ENCODE measurements around the gene RAC3. TPM values are rescaled to one million over a fixed set of nuclear protein-coding genes. Genes with fewer than 3 reads are reported as not detected.

RAC3 gene
- total RNA-seq, 1 donor from 2014 or later, result 0.82 TPM

DNA sequence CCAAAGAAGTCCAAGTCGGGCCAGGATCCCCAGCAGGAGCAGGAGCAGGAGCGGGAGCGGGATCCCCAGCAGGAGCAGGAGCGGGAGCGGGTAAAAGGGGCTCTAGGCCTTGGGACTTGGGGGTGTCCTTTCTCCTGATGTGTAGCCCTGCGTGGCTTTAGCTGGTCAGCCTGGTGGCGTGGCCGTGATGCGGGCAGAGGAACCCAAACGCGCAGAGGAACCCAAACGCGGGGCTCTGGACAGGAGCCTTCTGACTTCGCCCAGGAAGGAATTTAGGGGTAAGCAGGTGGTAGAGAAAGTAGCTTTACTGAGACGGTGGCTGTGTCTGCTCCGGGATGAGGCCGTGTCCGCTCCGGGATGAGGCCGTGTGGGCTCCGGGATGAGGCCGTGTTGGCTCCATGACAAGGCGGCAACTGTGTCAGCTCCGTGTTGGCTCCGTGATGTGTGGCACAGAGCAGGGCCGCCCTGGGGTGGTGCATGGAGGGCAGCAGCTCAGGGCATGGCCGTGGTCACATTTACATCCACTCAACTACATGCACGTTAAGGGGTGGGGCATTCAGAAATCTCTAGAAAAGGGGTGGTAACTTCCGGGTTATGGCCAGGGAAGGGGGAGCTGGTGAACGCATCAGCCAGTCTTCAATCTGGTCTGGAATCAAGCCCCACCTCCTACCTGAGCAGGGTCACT lies 34.6 kb upstream of the RAC3 start:
- Histone ChIP-seq H3K27me3 (ENCODE audit: low read depth) (no peaks in the 10 kb centered on the region), H3K36me3 (peaks cover 15% of the 10 kb centered on the region), H3K27ac (replicated peaks) (no peak overlapping the region), H3K9me3 (replicated peaks) (no peaks in the 10 kb centered on the region), H3K4me3 (no peak overlapping the region), H3K4me1 (peaks cover 17% of the 10 kb centered on the region)
- DNase-seq, result no peak
- TF ChIP-seq, protein P1, sequence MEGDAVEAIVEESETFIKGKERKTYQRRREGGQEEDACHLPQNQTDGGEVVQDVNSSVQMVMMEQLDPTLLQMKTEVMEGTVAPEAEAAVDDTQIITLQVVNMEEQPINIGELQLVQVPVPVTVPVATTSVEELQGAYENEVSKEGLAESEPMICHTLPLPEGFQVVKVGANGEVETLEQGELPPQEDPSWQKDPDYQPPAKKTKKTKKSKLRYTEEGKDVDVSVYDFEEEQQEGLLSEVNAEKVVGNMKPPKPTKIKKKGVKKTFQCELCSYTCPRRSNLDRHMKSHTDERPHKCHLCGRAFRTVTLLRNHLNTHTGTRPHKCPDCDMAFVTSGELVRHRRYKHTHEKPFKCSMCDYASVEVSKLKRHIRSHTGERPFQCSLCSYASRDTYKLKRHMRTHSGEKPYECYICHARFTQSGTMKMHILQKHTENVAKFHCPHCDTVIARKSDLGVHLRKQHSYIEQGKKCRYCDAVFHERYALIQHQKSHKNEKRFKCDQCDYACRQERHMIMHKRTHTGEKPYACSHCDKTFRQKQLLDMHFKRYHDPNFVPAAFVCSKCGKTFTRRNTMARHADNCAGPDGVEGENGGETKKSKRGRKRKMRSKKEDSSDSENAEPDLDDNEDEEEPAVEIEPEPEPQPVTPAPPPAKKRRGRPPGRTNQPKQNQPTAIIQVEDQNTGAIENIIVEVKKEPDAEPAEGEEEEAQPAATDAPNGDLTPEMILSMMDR (IDR thresholded peaks at IDR 0.05; ENCODE audit: borderline replicate concordance), result no peak
- intact Hi-C loops (cut with micrococcal nuclease), result no loop called here

DNA sequence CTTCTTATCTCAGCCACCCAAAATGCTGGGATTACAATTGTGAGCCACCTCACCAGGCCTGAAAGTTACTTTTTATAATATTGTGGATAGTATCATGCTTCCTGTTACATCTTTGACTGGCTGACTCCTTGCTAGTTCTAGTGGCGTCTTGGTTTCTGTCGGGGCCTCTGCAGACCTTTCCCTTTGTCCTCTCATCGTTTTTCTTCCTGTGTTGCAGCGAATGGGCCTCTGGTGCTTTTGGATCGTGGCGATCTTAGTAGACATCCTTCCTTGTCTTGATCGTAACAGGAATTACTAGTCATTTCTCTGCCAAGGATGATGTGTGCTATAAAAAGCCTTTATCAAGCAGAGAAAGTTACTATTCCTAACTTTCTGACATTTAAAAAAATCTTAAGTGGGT lies 33.3 kb upstream of the RAC3 start:
- intact Hi-C loops (cut with micrococcal nuclease), result no loop called here
- Histone ChIP-seq H3K4me1 (peaks cover 15% of the 10 kb centered on the region), H3K9me3 (replicated peaks) (no peaks in the 10 kb centered on the region), H3K27ac (replicated peaks) (no peak overlapping the region), H3K27me3 (ENCODE audit: low read depth) (no peaks in the 10 kb centered on the region), H3K4me3 (no peak overlapping the region), H3K36me3 (peaks cover 15% of the 10 kb centered on the region)
- no peak for DNase-seq
- TF ChIP-seq, protein P1 (IDR thresholded peaks at IDR 0.05; ENCODE audit: borderline replicate concordance), result no peak

DNA sequence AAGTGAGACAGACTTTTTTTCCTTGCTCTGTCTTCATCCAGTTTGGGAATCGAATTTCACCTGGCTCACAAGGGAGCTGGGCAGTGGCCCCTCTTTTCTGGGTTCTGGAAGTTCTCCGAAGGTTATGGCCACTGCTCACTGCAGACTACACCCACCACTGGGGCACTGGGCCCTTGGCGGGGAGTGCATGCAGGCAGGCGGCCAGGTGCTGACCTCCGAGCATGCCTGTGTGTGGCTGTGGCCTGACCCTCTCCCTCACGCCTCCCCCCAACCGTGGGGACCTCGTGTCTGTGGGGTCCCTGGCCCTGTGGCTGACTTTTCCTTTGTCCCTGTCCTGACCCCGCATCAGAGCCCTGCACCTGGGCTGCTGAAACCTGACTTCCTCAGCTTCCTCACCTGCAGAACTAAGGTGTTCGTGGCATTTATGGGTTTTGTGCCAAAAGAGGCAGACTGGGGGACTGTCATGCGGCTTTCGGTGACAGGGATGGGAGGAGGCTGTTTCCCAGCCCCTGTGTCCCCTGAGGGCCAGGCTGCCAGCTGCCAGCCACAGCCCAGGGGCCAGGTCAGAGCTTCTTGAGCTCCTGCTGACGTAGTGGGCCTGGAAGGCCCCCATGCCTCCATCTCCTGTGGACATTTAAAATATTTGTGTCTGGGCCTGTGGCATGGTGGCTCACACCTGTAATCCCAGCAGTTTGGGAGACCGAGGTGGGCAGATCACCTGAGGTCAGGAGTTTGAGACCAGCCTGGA lies 32.6 kb upstream of the RAC3 start:
- Histone ChIP-seq H3K27me3 (ENCODE audit: low read depth) (no peaks in the 10 kb centered on the region), H3K4me3 (no peak overlapping the region), H3K36me3 (peaks cover 15% of the 10 kb centered on the region), H3K4me1 (peaks cover 22% of the 10 kb centered on the region), H3K9me3 (replicated peaks) (no peaks in the 10 kb centered on the region), H3K27ac (replicated peaks) (no peak overlapping the region)
- TF ChIP-seq, protein P1 (IDR thresholded peaks at IDR 0.05; ENCODE audit: borderline replicate concordance), result no peak
- intact Hi-C loops (cut with micrococcal nuclease), result no loop called here
- DNase-seq, result no peak

DNA sequence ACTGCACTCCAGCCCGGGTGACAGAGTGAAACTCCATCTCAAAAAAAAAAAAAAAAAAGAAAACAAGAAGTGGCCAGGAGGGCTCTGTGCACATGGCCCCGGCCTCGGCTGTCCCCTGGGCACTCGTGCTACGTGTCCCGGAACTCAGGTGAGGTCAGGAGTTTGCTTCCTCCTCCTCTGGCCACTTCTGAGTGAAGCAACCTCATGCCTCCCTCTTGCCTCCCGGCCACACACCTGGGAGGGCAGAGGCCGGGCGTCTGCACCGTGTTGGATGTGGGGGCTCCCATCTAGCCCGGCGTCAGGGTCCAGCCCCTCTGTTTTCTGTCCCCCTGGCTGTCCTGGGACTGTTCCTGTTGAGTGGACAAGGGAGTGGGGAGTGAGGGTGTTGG lies 31.9 kb upstream of the RAC3 start:
- Histone ChIP-seq H3K4me3 (no peak overlapping the region), H3K4me1 (peaks cover 26% of the 10 kb centered on the region), H3K36me3 (peaks cover 15% of the 10 kb centered on the region), H3K27me3 (ENCODE audit: low read depth) (no peaks in the 10 kb centered on the region), H3K27ac (replicated peaks) (no peak overlapping the region), H3K9me3 (replicated peaks) (no peaks in the 10 kb centered on the region)
- TF ChIP-seq, protein P1 (IDR thresholded peaks at IDR 0.05; ENCODE audit: borderline replicate concordance), result no peak
- intact Hi-C loops (cut with micrococcal nuclease), result no loop called here
- no peak for DNase-seq

DNA sequence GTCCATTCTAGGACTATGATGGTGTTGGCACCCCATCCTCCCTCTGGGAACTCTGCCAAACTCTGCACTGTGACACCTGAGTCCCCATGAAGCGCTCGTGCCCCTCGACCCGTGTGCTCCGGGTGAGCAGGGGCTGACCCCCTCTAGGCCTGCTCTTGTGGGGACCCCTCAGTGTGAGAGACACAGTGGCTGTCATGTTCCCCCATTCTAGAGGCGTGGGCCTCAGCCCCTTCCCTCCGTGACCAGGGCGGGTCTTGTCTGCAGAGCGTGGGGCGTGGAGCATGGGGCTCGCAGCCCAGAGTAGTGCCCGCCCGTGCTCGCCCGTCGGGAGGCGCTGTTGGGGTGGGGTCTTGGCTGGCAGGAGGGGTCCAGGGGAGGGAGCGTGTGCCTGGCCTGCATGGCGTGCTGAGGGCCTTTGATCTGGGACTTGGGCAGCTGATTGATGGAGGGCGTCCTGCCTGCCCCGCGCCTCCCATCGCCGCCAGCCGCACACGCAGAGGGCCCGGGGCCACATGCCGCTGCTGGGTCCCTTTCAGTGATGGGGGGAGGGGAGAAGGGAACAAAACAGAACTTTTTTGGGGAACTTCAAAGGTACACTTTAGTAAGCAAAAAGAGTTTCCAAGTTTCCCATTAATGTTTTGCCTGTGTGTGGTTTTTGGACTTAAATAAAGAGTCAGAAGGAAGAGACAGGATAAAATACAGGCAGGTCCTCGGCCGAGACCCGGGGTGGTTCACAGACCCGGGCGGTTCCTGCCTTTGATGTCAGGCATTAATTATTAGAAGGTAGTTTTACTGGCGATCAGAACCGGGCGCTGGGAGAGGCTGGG lies 31.3 kb upstream of the RAC3 start:
- H3K27ac ChIP-seq (replicated peaks), result no peak overlapping the region
- intact Hi-C loops (cut with micrococcal nuclease), result no loop called here
- peaks cover 26% of the 10 kb centered on the region for H3K4me1 ChIP-seq
- H3K9me3 ChIP-seq (replicated peaks), result no peaks in the 10 kb centered on the region
- peaks cover 15% of the 10 kb centered on the region for H3K36me3 ChIP-seq
- H3K4me3 ChIP-seq, result no peak overlapping the region
- no peak for DNase-seq
- TF ChIP-seq, protein P1 (IDR thresholded peaks at IDR 0.05; ENCODE audit: borderline replicate concordance), result no peak
- no peaks in the 10 kb centered on the region for H3K27me3 ChIP-seq (ENCODE audit: low read depth)
